SU-DHL-6 (cell line): ENCODE measurements around the gene DNER.

Experiments used
- H2AFZ ChIP-seq: fragments of 200-600 bp; sonication (generic); 2 replicates; pipeline ENCODE4 v1.6.1; 2014; ENCODE audit warnings: low read depth, mild to moderate bottlenecking, moderate library complexity, mixed read lengths, antibody characterized with exemption, low read length; ENCODE audit not compliant: severe bottlenecking
- H3F3A ChIP-seq: fragments of 200-600 bp; shearing (Covaris generic); 2 replicates; pipeline ENCODE4 v1.6.0; 2016; ENCODE audit warnings: antibody characterized with exemption, mild to moderate bottlenecking; ENCODE audit not compliant: insufficient read depth
- H3K27ac ChIP-seq: fragments of 200-600 bp; sonication (generic); 2 replicates; pipeline ENCODE4 v1.5.1; 2016; ENCODE audit warnings: low read depth, mild to moderate bottlenecking, low read length, moderate library complexity, mixed read lengths
- H3K27me3 ChIP-seq: fragments of 200-600 bp; sonication (generic), shearing (Covaris generic); 2 replicates; pipeline ENCODE4 v1.6.0; 2014; ENCODE audit warnings: mild to moderate bottlenecking, low read length
- H3K36me3 ChIP-seq: fragments of 200-600 bp; sonication (generic); 2 replicates; pipeline ENCODE4 v1.6.1; 2014; ENCODE audit warnings: mild to moderate bottlenecking, low read length, mixed read lengths
- H3K4me2 ChIP-seq: fragments of 300-600, 200-600 bp; shearing (Covaris generic), sonication (generic); 2 replicates; pipeline ENCODE4 v1.6.0; 2014; ENCODE audit warnings: low read length, low read depth, mild to moderate bottlenecking; ENCODE audit not compliant: poor library complexity, severe bottlenecking
- H3K4me3 ChIP-seq: fragments of 200-600 bp; sonication (generic); 2 replicates; pipeline ENCODE4 v1.5.1; 2014; ENCODE audit warnings: antibody characterized with exemption, low read length, mild to moderate bottlenecking, mixed read lengths; ENCODE audit not compliant: insufficient read depth, poor library complexity, severe bottlenecking
- H3K79me2 ChIP-seq: fragments of 200-600 bp; sonication (generic); 2 replicates; pipeline ENCODE4 v1.6.1; 2014; ENCODE audit warnings: mild to moderate bottlenecking, low read length, moderate library complexity; ENCODE audit not compliant: insufficient read depth
- H3K9ac ChIP-seq: fragments of 200-600 bp; sonication (generic); 2 replicates; pipeline ENCODE4 v1.7.0; 2014; ENCODE audit warnings: mild to moderate bottlenecking, low read length
- H3K9me2 ChIP-seq: fragments of 200-600 bp; sonication (generic); replicated peaks from 2 replicates; pipeline ENCODE4 v1.6.1; 2014; ENCODE audit warnings: low read length; ENCODE audit not compliant: insufficient read depth
- H3K9me3 ChIP-seq: fragments of 200-600 bp; sonication (generic); 2 replicates; pipeline ENCODE4 v1.6.1; 2014; ENCODE audit warnings: low read length, mixed read lengths; ENCODE audit not compliant: insufficient read depth
- H4K20me1 ChIP-seq: fragments of 200-600 bp; sonication (generic); 2 replicates; pipeline ENCODE4 v1.6.1; 2014; ENCODE audit warnings: low read depth, mild to moderate bottlenecking, antibody characterized with exemption, low read length, moderate library complexity, mixed read lengths
- CTCF ChIP-seq: fragments of 200-600 bp; sonication (generic); IDR thresholded peaks from one replicate; pipeline ENCODE4 v1.5.1; 2017; ENCODE audit warnings: antibody characterized with exemption, mild to moderate bottlenecking, low read length, moderate library complexity; ENCODE audit not compliant: insufficient read depth, poor library complexity, severe bottlenecking
- EZH2phosphoT487 ChIP-seq: fragments of 200-600 bp; sonication (generic), shearing (Covaris generic); conservative IDR thresholded peaks from 2 replicates; pipeline ENCODE4 v1.6.1; 2018; ENCODE audit warnings: mild to moderate bottlenecking, antibody characterized with exemption, low read length, moderate library complexity, mixed read lengths

DNER gene

DNA sequence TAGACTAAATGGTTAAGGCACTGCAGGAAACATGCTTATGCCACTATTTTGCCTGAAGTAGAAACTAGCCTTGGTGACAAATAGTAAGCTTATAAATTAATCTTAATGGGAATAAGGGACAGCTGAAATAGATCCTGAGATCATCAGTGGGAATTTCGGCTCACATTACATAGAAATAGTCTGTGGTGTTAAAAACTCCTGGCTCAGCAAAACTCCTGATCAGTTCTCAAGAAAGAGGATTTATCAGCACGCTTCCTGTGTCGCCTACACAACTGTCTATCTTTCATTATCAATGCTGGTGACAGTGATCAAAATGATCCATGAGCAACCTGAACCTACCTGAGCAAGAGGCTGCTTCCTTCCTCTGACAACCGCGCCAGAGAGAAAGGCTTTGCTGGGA, 17.0 kb upstream of the DNER start:
- no peaks in the 10 kb centered on the region for H3F3A ChIP-seq
- no peak for TF ChIP-seq CTCF
- TF ChIP-seq EZH2phosphoT487 = no peak
- H4K20me1 ChIP-seq = no peaks in the 10 kb centered on the region
- no peak overlapping the region for H2AFZ ChIP-seq
- H3K9me2 ChIP-seq = no peaks in the 10 kb centered on the region
- H3K4me2 ChIP-seq = no peak overlapping the region
- H3K9me3 ChIP-seq = no peaks in the 10 kb centered on the region
- no peak overlapping the region for H3K4me3 ChIP-seq
- no peaks in the 10 kb centered on the region for H3K27me3 ChIP-seq
- H3K27ac ChIP-seq = no peak overlapping the region
- no peak overlapping the region for H3K9ac ChIP-seq
- H3K79me2 ChIP-seq = no peaks in the 10 kb centered on the region
- no peaks in the 10 kb centered on the region for H3K36me3 ChIP-seq

DNA sequence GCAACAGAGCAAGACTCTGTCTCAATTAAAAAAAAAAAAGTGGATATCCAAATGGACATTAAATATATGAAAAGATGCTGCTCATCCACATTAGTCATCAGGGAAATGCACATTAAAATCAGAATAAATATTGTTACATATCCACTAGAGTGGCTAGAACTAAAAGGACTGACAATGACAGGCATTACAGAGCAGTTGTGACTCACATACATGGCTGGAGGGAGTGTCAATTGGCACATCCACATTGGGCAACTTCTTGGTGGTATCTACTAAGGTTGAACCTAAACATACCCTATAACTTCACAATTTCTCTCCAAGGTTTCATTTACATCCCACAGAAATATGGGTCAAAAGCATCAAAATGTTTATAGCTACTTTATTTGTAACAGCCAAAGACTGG, 14.0 kb upstream of the DNER start:
- Histone ChIP-seq H3K27me3 (no peaks in the 10 kb centered on the region), H4K20me1 (no peaks in the 10 kb centered on the region), H3K79me2 (no peaks in the 10 kb centered on the region), H3K27ac (no peak overlapping the region), H3K4me3 (no peak overlapping the region), H3K4me2 (no peak overlapping the region), H3F3A (no peaks in the 10 kb centered on the region), H3K9me3 (no peaks in the 10 kb centered on the region), H2AFZ (no peak overlapping the region), H3K36me3 (no peaks in the 10 kb centered on the region), H3K9ac (no peak overlapping the region), H3K9me2 (no peaks in the 10 kb centered on the region)
- no peak for TF ChIP-seq EZH2phosphoT487
- TF ChIP-seq CTCF = no peak

- no peak overlapping the region for H3K27ac ChIP-seq
- H3K27me3 ChIP-seq = no peaks in the 10 kb centered on the region
- H4K20me1 ChIP-seq = no peaks in the 10 kb centered on the region
- H3K9me3 ChIP-seq = no peaks in the 10 kb centered on the region
- no peaks in the 10 kb centered on the region for H3F3A ChIP-seq
- H3K36me3 ChIP-seq = no peaks in the 10 kb centered on the region
- H3K9ac ChIP-seq = no peak overlapping the region
- no peak overlapping the region for H2AFZ ChIP-seq
- TF ChIP-seq EZH2phosphoT487 (no peak), CTCF (no peak)
- H3K4me2 ChIP-seq = no peak overlapping the region
- no peaks in the 10 kb centered on the region for H3K9me2 ChIP-seq
- no peaks in the 10 kb centered on the region for H3K79me2 ChIP-seq
- H3K4me3 ChIP-seq = no peak overlapping the region
These were observed 12.3 kb upstream of the DNER start for GRCh38 chr2:229726643-229727042.
